HPDE6-E6E7 (cell line): ENCODE results near the gene ELFN2.

Source experiments
- DNase-seq: peaks from one replicate; pipeline ENCODE4 v3.0.0; 2011; ENCODE audit warnings: missing footprints; ENCODE audit errors: extremely low spot score

Gene ELFN2

GRCh38 chr22:37455896-37456295 lies 28.6 kb upstream of the ELFN2 start:
- no peak for DNase-seq

GRCh38 chr22:37454857-37455686 lies 27.8 kb upstream of the ELFN2 start:
- peak; percentile 69 for DNase-seq

DNA sequence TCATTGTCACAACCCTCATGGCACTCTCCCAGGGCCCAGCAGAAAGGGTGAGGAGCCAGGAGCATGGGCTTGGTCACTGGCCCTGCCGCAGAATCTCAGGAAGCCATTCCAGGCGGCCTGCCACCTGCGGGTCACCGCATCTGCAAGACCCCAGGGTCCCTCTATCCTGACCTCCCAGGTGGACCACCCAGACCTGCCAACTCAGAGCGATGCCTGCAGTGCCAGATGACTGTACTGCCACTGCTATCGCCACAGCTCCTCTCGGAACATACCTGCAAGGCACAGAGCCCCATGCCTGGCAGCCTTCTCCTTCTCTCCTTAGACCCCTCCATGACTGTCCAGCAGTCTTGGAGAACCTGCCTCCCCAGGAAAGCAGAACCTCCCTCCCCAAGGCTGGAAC lies 26.4 kb upstream of the ELFN2 start:
- DNase-seq = no peak

GRCh38 chr22:37451218-37451617 lies 23.9 kb upstream of the ELFN2 start:
- no peak for DNase-seq

- DNase-seq = no peak
Observed at GRCh38 chr22:37449331-37450001, 22.2 kb upstream of the ELFN2 start.

GRCh38 chr22:37448516-37449127 lies 21.3 kb upstream of the ELFN2 start:
- no peak for DNase-seq

GRCh38 chr22:37445501-37445900 lies 18.2 kb upstream of the ELFN2 start:
- DNase-seq = no peak

DNA sequence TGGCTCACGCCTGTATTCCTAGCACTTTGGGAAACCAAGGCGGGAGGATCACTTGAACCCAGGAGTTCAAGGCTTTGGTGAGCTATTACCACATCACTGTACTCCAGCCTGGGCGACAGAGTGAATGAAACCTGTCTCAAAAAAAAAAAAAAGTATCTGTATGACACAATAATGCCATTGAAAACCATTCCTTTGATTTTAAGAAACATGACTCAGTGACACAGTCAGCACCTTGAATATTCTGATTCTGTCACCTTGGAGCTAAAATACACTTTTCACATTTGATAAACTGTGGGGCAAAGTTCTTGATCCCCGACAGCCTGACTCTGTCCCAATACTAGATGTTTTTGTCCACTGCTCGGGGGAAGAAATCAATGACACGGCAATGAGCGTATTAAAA lies 16.7 kb upstream of the ELFN2 start:
- no peak for DNase-seq

DNA sequence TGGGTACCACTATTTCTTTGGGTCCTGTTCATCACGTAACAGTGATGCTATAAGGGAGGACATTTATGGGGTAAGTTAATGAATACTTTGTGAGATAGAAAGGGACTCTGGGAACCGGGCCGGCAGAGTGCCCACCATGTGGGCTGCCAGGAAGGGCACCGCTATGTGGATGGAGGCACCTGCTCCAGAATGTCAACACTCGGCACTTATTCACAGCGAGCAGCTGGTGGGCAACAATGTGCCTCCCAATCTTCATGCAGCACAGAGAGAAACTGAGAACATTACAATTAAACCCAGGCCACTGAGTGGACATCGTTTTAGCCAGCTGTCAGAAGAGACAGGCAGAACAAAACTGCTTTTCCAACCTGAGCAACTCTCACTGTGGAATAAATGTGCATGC lies 15.8 kb upstream of the ELFN2 start:
- no peak for DNase-seq

DNA sequence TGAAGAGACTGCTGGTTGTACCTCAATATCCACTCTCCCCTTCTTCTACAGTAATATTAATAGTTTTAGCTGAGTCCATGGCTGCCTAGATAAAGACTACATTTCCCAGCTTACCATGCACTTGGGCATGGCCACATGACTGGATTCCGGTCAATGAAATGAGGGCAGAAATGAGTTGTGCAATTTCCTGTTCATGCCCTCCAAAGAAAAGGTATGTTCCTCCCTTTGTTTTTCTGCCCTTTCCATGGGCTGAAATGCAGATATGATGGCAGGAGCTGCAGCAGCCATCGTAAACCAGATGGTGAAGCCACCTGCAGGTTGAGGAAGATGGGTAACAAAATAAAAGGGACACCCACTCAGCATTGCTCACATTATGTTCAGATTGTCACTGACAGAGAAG lies 15.3 kb upstream of the ELFN2 start:
- DNase-seq = no peak

GRCh38 chr22:37442135-37442534 lies 14.9 kb upstream of the ELFN2 start:
- no peak for DNase-seq

DNA sequence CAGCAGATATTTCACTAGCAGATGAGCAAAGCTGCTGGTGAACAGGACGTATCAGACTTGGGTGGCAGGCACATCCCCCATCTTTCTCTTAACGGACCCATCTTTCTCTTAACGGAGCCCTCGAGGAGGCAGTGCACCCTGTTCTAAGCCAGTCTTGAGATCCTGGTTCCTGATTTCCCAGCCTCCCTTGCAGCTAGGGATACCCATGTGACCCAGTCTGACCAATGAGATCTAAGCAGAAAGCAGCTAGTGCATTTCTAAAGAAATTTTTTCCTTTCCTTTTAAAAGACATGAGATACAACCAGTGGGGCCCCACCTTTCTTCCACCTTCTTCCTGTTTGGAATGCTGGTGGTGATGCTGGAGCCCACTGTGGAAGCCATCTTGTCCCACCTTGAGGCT lies 13.6 kb upstream of the ELFN2 start:
- DNase-seq = no peak

DNA sequence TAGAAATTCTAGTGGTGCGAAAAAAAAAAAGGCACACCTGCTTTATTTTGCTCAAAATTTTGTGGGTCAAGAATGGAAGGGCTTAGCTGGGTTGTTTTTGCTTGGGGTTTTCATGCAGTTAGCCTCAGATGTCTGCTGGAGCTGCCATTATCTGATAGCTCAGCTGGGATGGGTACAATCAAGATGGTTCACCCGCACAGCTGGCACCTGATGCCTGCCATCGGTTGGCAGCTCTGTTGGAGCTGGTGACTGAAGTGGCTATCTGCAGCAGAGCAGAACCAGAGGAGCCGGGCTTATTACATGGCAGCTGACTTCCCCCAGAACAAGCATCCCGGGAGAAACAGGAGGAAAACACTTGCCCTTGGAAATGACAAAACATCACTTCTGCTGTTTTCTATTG lies 12.1 kb upstream of the ELFN2 start:
- no peak for DNase-seq

DNA sequence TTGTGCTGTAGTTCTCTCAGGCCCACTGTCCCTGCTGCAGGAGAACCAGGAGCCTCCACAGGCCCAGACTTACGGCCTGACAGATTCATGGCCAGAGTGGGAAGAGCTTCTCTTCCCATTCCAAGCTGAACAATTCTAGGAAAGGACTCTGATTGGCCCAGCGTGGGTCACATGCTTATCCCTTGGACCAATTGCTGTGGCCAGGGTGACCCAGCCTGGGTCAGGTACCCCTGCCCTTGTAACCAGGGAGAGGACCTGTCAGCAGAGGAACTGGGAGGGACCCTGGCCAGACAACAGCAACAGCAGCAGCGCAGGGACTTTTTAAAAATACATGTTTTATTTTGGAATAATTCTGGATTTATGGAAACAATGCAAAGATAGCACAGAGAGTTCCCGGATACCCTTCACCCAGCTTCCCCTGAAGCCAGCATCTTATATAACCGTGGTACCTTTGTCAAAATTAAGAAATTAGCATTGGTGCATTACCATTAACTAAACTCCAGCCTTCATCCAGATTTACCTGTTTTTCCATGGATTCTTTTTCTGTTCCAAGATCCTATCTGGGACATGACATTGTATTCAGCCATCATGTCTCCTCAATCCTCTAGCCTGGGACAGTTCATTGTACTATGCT lies 8.8 kb upstream of the ELFN2 start:
- DNase-seq = no peak

DNA sequence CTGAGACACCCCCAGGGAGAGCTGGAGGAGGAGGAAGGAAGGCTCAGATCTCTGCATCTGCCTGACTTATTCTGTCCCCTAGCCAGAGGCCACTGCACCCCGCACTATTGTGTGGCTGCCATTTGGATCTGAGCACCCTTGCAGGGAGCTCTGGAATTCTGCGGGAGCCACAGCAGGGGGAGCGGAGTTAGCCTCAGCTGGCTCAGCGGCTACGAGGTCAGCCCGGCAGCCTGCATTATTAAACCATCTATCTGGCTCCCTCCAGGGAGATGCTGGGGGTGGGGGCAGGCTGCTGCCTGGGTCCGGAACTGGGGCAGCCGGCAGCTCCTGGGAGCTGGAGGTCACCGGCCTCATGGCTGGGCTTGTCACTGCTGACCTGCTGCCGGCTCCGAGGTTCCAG lies 6.5 kb upstream of the ELFN2 start:
- no peak for DNase-seq

GRCh38 chr22:37432708-37433054 lies 5.4 kb upstream of the ELFN2 start:
- no peak for DNase-seq

DNA sequence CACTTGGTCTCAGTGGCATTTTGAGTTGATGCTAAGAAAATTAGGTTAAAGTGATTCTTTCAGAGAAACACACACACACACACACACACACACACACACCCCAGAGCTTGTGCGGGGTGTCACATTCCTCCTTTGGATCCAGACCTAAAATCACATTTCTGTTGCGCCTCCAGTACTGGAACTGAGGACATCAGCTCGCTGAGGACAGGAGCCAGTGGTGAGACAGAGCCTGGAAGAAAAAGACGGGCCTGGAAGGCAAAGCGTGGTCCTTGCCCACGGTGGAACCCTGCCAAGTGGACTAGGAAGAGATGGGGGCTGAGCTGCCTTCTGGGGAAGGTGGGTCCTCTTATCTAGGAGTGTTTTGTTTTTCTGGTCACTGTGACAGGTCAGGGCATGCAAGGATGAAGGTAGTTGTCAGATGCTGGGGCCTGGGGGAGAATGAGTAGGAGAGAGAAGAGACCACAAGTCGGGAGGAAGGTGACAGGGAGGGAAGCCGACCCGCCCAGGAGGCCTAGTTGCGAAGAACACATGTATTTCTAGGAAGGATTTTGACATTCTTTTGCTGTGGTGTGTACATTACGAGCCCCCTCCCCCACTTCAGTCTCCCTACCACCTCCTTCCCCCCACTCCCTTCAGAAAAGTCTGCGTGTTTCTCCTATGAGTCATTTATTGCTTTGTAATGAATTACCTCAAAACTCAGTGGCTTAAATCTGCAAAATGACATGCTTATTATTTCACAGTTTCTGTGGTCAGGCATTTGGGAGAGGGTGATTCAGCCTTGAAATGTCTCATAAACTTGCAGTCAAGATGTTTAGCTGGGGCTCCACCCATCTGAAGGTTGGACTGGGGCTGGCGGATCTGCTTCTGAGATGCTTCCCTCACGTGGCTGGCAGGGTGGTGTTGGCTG lies 4.8 kb upstream of the ELFN2 start:
- DNase-seq = peak; percentile 87

GRCh38 chr22:37431366-37431765 lies 4.1 kb upstream of the ELFN2 start:
- DNase-seq = no peak

DNA sequence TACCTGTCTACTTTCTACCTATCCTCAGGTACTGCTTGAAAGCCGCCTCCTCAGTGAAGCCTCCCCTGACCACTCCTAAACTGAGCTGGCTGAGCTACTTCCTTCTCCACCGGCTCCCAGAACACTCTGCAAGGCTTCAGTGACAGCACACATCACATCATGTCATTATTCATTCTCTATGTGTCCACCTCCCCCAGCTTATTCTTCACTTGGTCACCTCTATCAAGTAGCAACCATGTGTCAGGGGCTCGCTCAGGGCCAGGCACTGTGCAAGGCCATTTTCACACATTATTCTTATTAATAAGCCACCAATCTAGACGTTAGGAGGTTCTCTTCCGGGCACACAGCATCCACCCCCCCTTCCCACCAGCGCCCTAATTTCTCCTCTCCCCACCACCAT lies 3.7 kb upstream of the ELFN2 start:
- no peak for DNase-seq

DNA sequence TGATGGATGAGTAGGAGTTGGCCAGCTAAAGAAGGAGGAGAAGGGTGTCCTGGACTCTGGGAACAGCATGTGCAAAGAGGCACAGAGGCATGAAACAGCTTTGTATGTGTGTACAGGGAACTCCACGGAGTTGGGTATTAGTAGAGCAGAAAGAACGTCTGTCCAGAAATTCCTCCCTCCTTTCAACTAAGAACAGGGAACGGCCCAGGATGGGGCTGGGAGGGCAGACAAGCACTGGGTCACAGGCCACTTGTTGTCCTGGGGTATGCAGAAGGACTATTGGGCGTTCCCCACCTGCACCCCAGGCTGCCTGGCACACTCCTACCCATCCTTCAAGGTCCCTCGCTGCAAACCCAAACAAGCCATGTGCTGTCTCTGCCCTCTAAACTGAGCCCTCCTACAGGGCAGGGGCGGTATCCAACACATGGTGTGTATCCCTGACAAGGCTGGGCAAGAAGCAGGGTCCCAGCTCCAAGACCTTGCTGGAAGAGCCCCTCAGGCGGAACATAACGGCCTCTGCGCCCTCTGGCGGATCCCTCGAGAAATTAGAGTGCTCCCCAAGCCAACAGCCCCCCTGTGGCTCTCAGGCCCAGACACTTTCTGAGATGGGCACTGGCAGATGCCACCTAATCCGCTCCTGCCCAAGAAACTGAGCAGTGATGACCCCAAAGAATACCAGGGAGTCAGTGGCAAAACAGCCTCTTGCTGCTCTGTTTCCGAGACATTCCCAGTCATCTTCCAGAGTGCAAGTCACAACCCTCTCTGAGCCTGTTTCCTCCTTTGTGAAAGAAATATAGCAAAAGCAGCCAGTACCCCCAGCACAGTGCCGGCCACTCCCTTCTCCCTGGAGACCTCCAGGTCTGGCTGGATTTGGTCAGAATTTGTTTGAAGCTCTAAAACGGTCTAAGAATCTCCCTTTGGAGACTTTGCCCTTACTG lies 1.6 kb upstream of the ELFN2 start:
- DNase-seq = no peak
